Purkinje cell (primary cell): ENCODE measurements around the gene IMMT. TPM values are rescaled to one million over a fixed set of nuclear protein-coding genes. Genes with fewer than 3 reads are reported as not detected.

Experiments used
- polyA plus RNA-seq: library from polyadenylated mRNA; unstranded; fragments of >200 nt; fragmentation: Nextera tagmentation; gene quantifications from 2 replicates; pipeline ENCODE4 v1.2.1, GENCODE V29; 2014

IMMT gene
- polyA plus RNA-seq, result 183 and 193 TPM in 2 replicates

GRCh38 chr2:86195055-86195807, at the start of gene IMMT:
Gene IMMT (minus strand): TSS chr2:86195462. CDS start chr2:86195382, 80 bp downstream.

GRCh38 chr2:86105969-86106945, 89.0 kb downstream of the IMMT start, which contains the start of gene PTCD3:
Gene PTCD3 (plus strand): TSS chr2:86106235. CDS start chr2:86106248, 13 bp downstream.

DNA sequence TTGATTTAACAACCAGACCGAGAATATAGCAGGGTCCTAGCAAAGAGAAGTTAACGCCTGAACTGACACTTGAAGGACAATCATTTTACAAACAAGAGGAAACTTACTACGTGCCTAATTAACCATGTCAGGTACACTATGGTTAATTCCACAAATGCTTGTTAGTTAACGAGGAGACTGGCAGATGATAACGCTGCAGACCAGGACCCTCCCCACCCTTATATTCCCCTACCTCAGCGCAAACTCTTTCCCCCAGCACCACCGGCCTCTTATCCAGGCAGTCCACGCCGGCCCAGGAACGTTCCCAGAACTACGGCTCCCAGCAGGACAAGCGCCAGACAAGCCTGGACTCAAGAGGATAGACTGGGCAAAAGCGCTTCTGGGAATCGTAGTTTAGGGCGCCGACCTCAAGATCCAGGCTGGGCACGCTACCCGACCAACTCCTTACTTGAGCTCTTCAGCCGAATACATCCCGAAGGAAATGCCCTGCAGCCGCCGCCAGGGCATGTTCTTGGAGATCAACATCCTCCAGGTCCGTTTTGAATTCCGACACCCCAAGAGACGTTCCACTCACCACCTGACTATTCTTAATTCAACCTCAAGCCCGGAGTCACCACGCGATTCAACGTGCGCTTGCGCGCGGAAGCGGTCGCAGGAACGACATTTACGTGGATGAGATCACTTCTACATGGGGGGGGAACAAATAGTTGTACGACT, 89.9 kb downstream of the IMMT start, which contains the start of gene POLR1A:
POLR1A (minus strand) TSS at position 635 of the 717 bp plus-strand sequence; CDS start at position 525, 110 bp downstream.

Other genes with a start within 250 kb of the IMMT start
- 1.4 and 1.5 TPM in 2 replicates for gene POLR1A, start 89.6 kb downstream of the IMMT start, polyA plus RNA-seq
- 45.5 and 71.8 TPM in 2 replicates for gene PTCD3, start 89.2 kb downstream of the IMMT start, polyA plus RNA-seq
- 71.6 and 75.2 TPM in 2 replicates for gene MRPL35, start 4.0 kb upstream of the IMMT start, polyA plus RNA-seq
- 144 and 206 TPM in 2 replicates for gene REEP1, start 142.2 kb upstream of the IMMT start, polyA plus RNA-seq
- gene KDM3A, start 245.9 kb upstream of the IMMT start, polyA plus RNA-seq, result 12.9 and 13.5 TPM in 2 replicates